ENCODE data around the gene ARMC12. TPM values are rescaled to one million over a fixed set of nuclear protein-coding genes. Genes with fewer than 3 reads are reported as not detected.

ARMC12 gene
- total RNA-seq, 4 donors from 2014 or later = 0.26 to 1.5 TPM; not detected in 2

- TF ChIP-seq POLR2A (IDR thresholded peaks at IDR 0.05) (no peak), CTCF (IDR thresholded peaks at IDR 0.05) (no peak)
- DNase-seq = no peak
Observed at GRCh38 chr6:35780719-35781118, 43.9 kb downstream of the ARMC12 start, which contains the start of gene CLPSL1. Gene CLPSL1 (plus strand): TSS chr6:35781019. CDS start chr6:35781111, 92 bp downstream.

GRCh38 chr6:35781290-35781689, 44.5 kb downstream of the ARMC12 start:
- TF ChIP-seq CTCF (IDR thresholded peaks at IDR 0.05) = no peak
- TF ChIP-seq POLR2A (IDR thresholded peaks at IDR 0.05) = no peak
- Histone ChIP-seq H3K27ac (no peak overlapping the region), H3K27me3 (peaks cover 0 to 42% (median 2%) of the 10 kb centered on the region in 4 donors), H3K9me3 (no peaks in the 10 kb centered on the region), H3K4me3 (no peak overlapping the region), H3K4me1 (peaks cover 8 to 16% (median 8%) of the 10 kb centered on the region in 3 donors), H3K36me3 (no peaks in the 10 kb centered on the region)
- intact Hi-C loops (cut with DNase I) = no loop called here
- WGBS, 2 donors = 79 to 100% methylated on average over 2 of the region's 2 CpGs
- no peak for DNase-seq

More at GRCh38 chr6:35780719-35781118, 43.9 kb downstream of the ARMC12 start, which contains the start of gene CLPSL1:
- Histone ChIP-seq H3K4me3 (no peak within 1 kb of the TSS), H3K4me1 (peaks cover 9 to 20% (median 9%) of the 10 kb centered on the region in 3 donors), H3K36me3 (no peaks in the 10 kb centered on the region), H3K27me3 (peaks cover 0 to 42% (median 5%) of the 10 kb centered on the region in 4 donors), H3K27ac (no peak within 1 kb of the TSS), H3K9me3 (no peaks in the 10 kb centered on the region)
- 80 to 86% methylated on average over 6 to 7 of the region's 7 CpGs for WGBS, 2 donors
- intact Hi-C loops (cut with DNase I) = no loop called here

GRCh38 chr6:35782424-35782823, 45.6 kb downstream of the ARMC12 start:
- 36 to 46% methylated on average over 3 of the region's 3 CpGs for WGBS, 2 donors
- no peak for DNase-seq
- TF ChIP-seq CTCF (IDR thresholded peaks at IDR 0.05) (no peak), POLR2A (IDR thresholded peaks at IDR 0.05) (no peak)
- H3K4me3 ChIP-seq = no peak overlapping the region
- intact Hi-C loops (cut with DNase I) = no loop called here
- H3K27me3 ChIP-seq = peaks cover 0 to 42% (median 5%) of the 10 kb centered on the region in 4 donors
- H3K27ac ChIP-seq = no peak overlapping the region
- H3K9me3 ChIP-seq = no peaks in the 10 kb centered on the region
- H3K4me1 ChIP-seq = peaks cover 0 to 13% (median 0%) of the 10 kb centered on the region in 3 donors
- H3K36me3 ChIP-seq = no peaks in the 10 kb centered on the region

- H3K27ac ChIP-seq = no peak overlapping the region
- no peak for TF ChIP-seq POLR2A (IDR thresholded peaks at IDR 0.05)
- no peak for TF ChIP-seq CTCF (IDR thresholded peaks at IDR 0.05)
- peaks cover 0 to 11% (median 0%) of the 10 kb centered on the region in 3 donors for H3K4me1 ChIP-seq
- H3K4me3 ChIP-seq = no peak overlapping the region
- DNase-seq = no peak
- H3K36me3 ChIP-seq = no peaks in the 10 kb centered on the region
- WGBS, 2 donors = 32 to 33% methylated on average over 2 of the region's 2 CpGs
- peaks cover 0 to 54% (median 6%) of the 10 kb centered on the region in 4 donors for H3K27me3 ChIP-seq
- intact Hi-C loops (cut with DNase I) = no loop called here
- H3K9me3 ChIP-seq = no peaks in the 10 kb centered on the region
Observed at GRCh38 chr6:35784200-35784599, 47.4 kb downstream of the ARMC12 start.

- Histone ChIP-seq H3K27me3 (peaks cover 0 to 68% (median 8%) of the 10 kb centered on the region in 4 donors), H3K4me1 (peaks cover 0 to 11% (median 0%) of the 10 kb centered on the region in 3 donors), H3K36me3 (no peaks in the 10 kb centered on the region), H3K9me3 (no peaks in the 10 kb centered on the region), H3K27ac (no peak overlapping the region), H3K4me3 (no peak overlapping the region)
- DNase-seq = no peak
- intact Hi-C loops (cut with DNase I) = no loop called here
- TF ChIP-seq CTCF (IDR thresholded peaks at IDR 0.05) (no peak), POLR2A (IDR thresholded peaks at IDR 0.05) (no peak)
- 62 to 63% methylated on average over 2 of the region's 2 CpGs for WGBS, 2 donors
Observed at GRCh38 chr6:35786272-35786671, 49.4 kb downstream of the ARMC12 start.

Measured in esophagus squamous epithelium (tissue), 5 donors.